Measurements from ENCODE around the gene HDX. TPM values are rescaled to one million over a fixed set of nuclear protein-coding genes. Genes with fewer than 3 reads are reported as not detected.

The HDX gene
- total RNA-seq, 1 experiment from 2014 or later: 6.6 TPM

GRCh38 chrX:84335121-84335520 lies 167.1 kb downstream of the HDX start:
- no peaks in the 10 kb centered on the region for H3K36me3 Mint-ChIP-seq (ENCODE audit: insufficient read depth, unreplicated experiment)
- intact Hi-C loops (cut with micrococcal nuclease): loop anchor here (10.0 kb wide), 1 partner anchor 720 kb away; no protein-coding TSS in a partner anchor
- H3K27ac Mint-ChIP-seq (ENCODE audit: low read depth, unreplicated experiment): no peak overlapping the region
- no TSS peak for BruUV-seq (replicated peaks)
- TF ChIP-seq CTCF (IDR thresholded peaks at IDR 0.05; ENCODE audit: unreplicated experiment): no peak
- no peak overlapping the region for H3K4me3 Mint-ChIP-seq (ENCODE audit: unreplicated experiment)
- ChIA-PET CTCF (interaction anchor here (0.6 to 1.1 kb wide), 2 partner anchors 17 to 573 kb away, joined by 4 to 5 read pairs; no protein-coding TSS in a partner anchor), POLR2A (no interaction called here)
- DNase-seq (ENCODE audit: unreplicated experiment): no peak
- H3K9me3 Mint-ChIP-seq (ENCODE audit: unreplicated experiment): no peaks in the 10 kb centered on the region
- no peaks in the 10 kb centered on the region for H3K27me3 Mint-ChIP-seq (ENCODE audit: insufficient read depth, unreplicated experiment)
- no peaks in the 10 kb centered on the region for H3K4me1 Mint-ChIP-seq (ENCODE audit: insufficient read depth, unreplicated experiment)

- H3K36me3 Mint-ChIP-seq (ENCODE audit: insufficient read depth, unreplicated experiment): no peaks in the 10 kb centered on the region
- no peak overlapping the region for H3K27ac Mint-ChIP-seq (ENCODE audit: low read depth, unreplicated experiment)
- POLR2A ChIA-PET: no interaction called here
- no peaks in the 10 kb centered on the region for H3K4me1 Mint-ChIP-seq (ENCODE audit: insufficient read depth, unreplicated experiment)
- no peak for DNase-seq (ENCODE audit: unreplicated experiment)
- no peaks in the 10 kb centered on the region for H3K27me3 Mint-ChIP-seq (ENCODE audit: insufficient read depth, unreplicated experiment)
- intact Hi-C loops (cut with micrococcal nuclease): no loop called here
- CTCF ChIA-PET: interaction anchor here (0.8 kb wide), 1 partner anchor 8 kb away, joined by 4 read pairs; no protein-coding TSS in a partner anchor
- TF ChIP-seq CTCF (IDR thresholded peaks at IDR 0.05; ENCODE audit: unreplicated experiment): no peak
- BruUV-seq (replicated peaks): no TSS peak
- H3K4me3 Mint-ChIP-seq (ENCODE audit: unreplicated experiment): no peak overlapping the region
- no peaks in the 10 kb centered on the region for H3K9me3 Mint-ChIP-seq (ENCODE audit: unreplicated experiment)
Observed at GRCh38 chrX:84322083-84322827, 180.0 kb downstream of the HDX start.

GRCh38 chrX:84320614-84321013 lies 181.6 kb downstream of the HDX start:
- CTCF ChIA-PET: no interaction called here
- DNase-seq (ENCODE audit: unreplicated experiment): no peak
- intact Hi-C loops (cut with micrococcal nuclease): no loop called here
- Mint-ChIP-seq H3K9me3 (ENCODE audit: unreplicated experiment) (peaks cover 6% of the 10 kb centered on the region), H3K27me3 (ENCODE audit: insufficient read depth, unreplicated experiment) (no peaks in the 10 kb centered on the region), H3K27ac (ENCODE audit: low read depth, unreplicated experiment) (no peak overlapping the region), H3K36me3 (ENCODE audit: insufficient read depth, unreplicated experiment) (no peaks in the 10 kb centered on the region), H3K4me1 (ENCODE audit: insufficient read depth, unreplicated experiment) (no peaks in the 10 kb centered on the region), H3K4me3 (ENCODE audit: unreplicated experiment) (no peak overlapping the region)
- no TSS peak for BruUV-seq (replicated peaks)
- POLR2A ChIA-PET: no interaction called here
- no peak for TF ChIP-seq CTCF (IDR thresholded peaks at IDR 0.05; ENCODE audit: unreplicated experiment)

DNA sequence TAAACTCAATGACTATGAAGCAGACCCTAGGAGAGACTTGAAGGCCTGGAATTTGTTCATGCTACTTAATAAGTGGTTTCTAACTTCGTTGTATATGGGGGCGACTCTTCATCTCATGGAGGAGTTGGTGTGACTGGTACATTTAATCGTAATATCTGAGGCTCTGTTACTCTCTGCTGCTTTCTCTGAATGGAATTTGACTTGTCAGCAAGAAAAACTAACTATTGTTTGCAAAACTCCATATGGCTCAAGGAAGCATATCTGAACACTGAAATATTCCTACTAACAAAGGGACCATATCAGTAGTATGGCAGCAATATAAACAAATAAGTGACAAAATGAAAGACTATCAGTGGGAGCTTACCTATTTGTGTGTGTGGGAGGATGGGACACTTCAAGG lies 182.2 kb downstream of the HDX start:
- POLR2A ChIA-PET: no interaction called here
- Mint-ChIP-seq H3K4me1 (ENCODE audit: insufficient read depth, unreplicated experiment) (no peaks in the 10 kb centered on the region), H3K36me3 (ENCODE audit: insufficient read depth, unreplicated experiment) (no peaks in the 10 kb centered on the region), H3K27ac (ENCODE audit: low read depth, unreplicated experiment) (no peak overlapping the region), H3K4me3 (ENCODE audit: unreplicated experiment) (no peak overlapping the region), H3K27me3 (ENCODE audit: insufficient read depth, unreplicated experiment) (no peaks in the 10 kb centered on the region), H3K9me3 (ENCODE audit: unreplicated experiment) (peaks cover 12% of the 10 kb centered on the region)
- no TSS peak for BruUV-seq (replicated peaks)
- DNase-seq (ENCODE audit: unreplicated experiment): no peak
- intact Hi-C loops (cut with micrococcal nuclease): no loop called here
- CTCF ChIA-PET: interaction anchor here (0.7 kb wide), 1 partner anchor 164 kb away, joined by 3 read pairs; no protein-coding TSS in a partner anchor
- no peak for TF ChIP-seq CTCF (IDR thresholded peaks at IDR 0.05; ENCODE audit: unreplicated experiment)
